Amygdala (tissue), 56 donors: Measurements from ENCODE around the gene NOC2L.

ENCODE experiments used
- DNase-seq, 56 donors: peaks; one replicate each; lab custom pipeline; 2025; lab: John Stamatoyannopoulos, UW

Gene NOC2L

GRCh38 chr1:958823-959730, at the start of gene NOC2L:
Gene NOC2L, minus strand, starts transcription at chr1:959256. Its CDS starts 16 bp downstream, at chr1:959240.
- DNase-seq: peak; percentile 35 to 97 (median 86)

DNA sequence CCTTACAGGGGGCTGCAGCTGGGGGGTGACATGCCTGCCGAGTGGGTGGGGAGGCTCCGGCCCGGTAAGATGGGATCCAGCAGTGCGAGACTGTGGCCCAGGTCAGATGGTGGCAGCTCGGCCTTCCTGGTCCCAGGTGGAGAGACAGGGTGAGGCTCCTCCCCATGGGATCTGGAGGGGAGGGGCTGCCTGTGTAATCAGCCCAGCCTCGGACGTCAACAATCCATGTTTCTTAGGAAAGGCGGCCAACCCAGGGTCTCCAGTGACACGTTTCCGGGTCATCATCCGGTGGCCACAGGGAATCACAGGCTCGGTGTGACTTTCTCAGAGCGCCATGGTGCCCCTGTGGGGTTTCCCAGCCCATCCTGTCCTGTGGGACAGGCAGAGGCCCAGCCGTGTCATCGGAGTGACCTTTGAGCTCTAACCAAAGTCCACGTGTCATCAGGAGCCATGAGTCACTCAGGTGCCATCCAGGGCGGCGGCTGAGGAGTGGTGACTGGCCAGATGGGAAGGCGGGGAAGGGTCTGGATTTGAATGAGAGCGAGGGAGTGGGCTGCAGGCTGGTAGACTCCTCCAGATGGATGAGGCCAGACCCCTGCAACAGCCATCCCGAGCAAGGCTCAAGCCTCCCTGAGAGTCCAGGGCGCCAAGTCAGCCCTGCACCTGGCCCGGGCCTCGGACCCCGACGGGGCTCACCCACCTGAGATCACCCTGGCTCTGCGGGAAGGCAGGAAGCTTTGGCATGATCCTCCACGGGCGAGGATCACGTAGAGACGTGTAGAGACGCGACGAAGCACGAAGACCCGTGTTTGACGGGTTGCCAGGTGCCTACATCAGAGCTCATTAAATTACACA, 47.5 kb upstream of the NOC2L start:
- no peak for DNase-seq

DNA sequence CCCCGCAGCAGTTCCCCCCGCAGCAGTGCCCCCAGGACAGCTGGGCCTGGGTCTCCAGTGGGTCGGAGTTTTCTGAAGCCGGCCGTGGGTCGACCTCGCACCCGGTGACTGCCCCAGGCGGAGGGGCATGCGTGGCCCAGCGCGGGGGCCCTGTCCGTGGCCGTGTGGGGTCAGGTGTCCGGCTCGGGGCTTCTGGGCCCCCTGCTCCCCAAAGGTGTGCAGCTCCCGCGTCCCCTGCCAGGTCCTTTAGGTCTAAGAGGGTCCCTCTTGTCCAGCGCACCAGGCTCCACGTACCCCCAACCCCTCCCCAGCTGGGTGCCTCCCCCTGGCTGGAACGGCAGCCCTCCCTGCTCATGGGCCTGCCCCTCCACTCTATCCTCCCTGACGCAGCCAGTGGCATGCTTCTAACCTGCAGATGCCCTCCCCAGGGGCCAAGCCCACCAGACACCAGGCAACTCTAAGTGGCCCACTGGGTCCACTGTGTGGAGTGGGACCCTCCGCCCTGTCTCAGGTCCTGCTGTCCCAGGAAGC, 46.8 kb upstream of the NOC2L start:
- no peak for DNase-seq

GRCh38 chr1:1004780-1005697, 46.0 kb upstream of the NOC2L start:
- DNase-seq: no peak

GRCh38 chr1:1004420-1004779, 45.3 kb upstream of the NOC2L start:
- DNase-seq: no peak

DNA sequence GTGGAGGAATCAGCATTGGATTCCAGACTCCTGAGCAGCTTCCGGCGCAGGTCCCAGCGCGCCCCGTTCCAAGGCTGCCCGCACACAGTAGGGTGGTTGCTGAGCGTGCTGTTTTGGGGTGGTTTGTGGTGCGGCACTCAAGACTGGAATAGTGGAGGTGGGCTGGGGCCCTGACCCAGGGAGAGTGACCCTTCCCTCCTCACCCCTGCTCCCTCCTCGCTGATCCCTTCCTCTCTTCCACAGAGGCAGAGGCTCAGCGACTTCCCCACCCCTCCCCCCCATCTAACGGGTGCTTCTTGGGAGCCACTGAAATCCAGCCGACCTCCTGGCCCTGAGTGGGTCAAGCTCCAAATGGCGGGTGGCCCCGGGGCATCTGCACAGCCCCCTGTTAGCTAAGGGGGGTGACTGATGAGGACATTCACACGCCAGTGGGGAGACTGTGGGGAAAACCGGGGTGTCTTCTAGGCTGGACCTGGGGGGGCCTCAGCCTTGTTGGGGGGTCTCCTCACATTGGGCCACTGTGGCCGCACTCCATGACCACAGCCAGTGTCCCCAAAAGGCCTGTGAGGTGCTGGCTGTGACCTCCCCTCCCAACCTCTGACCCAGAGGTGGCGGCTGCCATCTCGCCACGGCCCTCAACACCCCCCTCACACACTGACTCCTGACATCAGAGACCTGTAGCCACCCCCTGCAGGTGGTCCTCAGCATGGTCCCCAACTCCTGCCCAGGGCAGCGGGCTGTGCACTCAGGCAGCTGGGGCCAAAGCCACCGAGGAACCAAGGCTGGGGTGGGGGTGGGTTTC, 44.8 kb upstream of the NOC2L start:
- DNase-seq: no peak

DNA sequence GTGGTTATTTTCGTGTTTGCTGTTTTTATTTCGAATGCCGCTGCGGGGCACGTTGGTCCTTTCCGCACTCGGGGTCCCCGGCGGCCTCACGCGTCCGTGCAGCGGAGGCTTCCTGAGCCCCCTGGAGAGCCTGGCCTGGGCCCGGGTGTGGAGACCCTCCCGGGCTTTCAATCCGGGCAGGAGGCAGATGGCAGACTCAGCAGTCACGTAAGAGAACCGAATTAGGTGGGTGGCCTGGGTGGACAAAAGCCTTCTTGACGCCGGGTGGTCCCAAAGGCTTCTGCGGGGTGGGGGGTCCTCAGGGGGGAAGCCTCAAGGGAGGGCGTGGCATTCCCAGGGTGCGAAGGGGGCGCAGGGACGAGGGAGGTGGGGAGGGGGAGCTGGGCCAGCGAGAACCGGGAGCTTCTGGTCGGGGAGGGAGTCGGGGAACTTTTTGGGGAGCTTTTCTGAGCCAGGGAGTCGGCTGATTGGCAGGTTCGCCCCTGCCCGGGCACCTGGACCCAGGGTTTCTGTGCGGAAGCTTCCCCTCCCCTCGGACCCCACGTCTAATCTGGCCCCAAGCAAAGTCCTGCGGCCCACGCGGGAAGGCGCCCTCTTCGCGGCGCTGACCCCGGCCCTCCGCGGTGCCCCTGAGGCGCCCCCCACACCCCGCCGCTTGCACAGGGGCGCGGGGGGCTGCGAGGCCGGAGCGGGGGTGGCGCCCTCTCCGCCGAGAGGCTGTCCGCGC, 42.2 kb upstream of the NOC2L start:
- DNase-seq: peak in 1 of 56 donors; percentile 32

GRCh38 chr1:1000357-1001056, 41.5 kb upstream of the NOC2L start:
- DNase-seq: peak in 46 of 56 donors; percentile 25 to 84 (median 64)

- DNase-seq: peak in 53 of 56 donors; percentile 22 to 88 (median 70)
Observed at GRCh38 chr1:999725-1000356, 40.8 kb upstream of the NOC2L start, which contains the start of gene HES4. Gene HES4, minus strand, starts transcription at chr1:1000097. Its CDS starts 124 bp downstream, at chr1:999973.

DNA sequence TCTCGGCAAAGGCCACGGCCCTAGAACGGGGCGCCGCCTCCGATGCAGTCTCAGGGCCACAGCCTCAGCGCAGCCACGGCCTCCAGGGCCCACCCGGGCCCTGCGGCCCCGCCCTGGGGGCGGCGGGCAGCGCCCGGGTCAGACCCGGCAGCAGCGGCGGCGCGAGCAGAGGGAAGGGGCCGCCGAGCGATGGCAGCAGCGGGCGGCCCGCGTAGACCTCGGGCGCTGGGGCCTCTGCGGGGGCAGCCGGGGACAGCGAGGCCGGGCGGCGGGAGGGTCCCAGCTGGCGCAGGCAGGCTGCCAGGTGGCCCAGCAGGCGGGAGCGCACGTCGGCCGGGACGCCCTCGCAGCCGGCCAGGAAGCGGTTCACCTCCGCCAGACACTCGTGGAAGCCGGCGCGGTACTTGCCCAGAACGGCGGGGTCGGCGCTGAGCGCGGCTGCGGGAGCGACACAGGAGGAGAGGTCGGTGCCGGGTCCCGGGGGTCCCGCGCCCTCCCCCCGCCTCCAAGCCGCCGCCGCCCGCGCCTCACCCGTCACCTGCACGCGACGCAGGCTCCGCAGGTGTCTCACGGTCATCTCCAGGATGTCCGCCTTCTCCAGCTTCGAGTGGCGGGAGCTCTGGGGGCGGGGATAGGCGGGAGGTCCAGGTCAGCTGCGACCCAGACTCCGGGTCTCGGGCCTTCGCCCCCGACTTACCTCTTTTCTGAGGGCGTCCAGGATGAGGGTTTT, 40.1 kb upstream of the NOC2L start:
- peak in 2 of 56 donors; percentile 34 to 37 for DNase-seq

DNA sequence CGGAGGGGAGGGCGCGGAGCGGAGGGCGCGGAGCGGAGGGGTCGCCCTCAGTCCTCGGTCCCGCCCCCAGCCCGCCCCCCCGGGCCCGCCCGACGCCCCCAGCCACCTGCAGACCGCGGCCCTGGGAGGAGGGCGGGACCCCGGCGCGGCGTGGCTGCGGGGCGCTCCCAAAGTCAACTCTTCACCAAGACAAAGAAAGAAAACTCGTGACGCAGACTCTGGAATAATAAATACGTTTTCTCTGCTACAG, 39.6 kb upstream of the NOC2L start:
- no peak for DNase-seq

DNA sequence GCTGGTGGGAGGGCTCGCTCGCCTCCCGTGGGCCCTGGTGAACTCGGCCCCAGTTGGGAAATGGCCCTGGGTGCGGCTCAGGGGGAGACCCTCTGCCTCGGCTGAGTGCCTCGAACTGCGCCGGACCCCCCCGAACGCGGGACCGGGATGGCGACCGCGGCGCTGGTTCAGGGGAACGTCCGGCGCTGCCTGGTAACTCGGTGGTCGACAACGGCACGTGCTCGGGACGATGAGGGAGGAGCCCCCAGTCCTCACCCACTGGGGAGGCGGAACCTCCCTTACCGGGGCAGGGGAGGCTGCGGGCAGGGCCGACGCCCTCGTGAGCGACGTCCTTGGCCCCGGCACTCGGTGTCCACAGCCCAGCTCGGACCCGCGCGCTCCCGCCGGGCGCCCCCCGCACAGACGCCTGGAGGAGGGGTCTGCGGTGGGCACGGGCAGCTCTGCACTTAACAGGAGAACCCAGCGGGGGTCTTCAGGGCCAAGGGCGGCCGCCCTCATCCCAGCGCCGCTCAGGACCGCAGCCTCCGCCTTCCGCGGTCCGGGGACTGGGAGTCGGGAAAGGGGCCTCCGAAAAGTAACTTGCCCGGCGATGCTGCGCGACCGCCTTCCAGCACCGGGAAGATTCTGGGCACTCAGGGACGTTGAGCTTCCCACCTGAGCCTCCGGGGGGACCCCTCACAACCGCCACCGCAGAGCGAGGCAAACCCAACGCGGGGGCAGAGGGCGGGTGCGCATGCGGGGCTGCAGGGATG, 39.1 kb upstream of the NOC2L start:
- DNase-seq: no peak

- no peak for DNase-seq
Observed at GRCh38 chr1:997713-997992, 38.6 kb upstream of the NOC2L start.

- no peak for DNase-seq
Observed at GRCh38 chr1:996851-997712, 38.0 kb upstream of the NOC2L start.
